Transverse colon (tissue), 4 donors: ENCODE measurements around the gene ADGRG2. TPM values are rescaled to one million over a fixed set of nuclear protein-coding genes. Genes with fewer than 3 reads are reported as not detected.
"Not testable (repeated sequence)": the region's sequence is repeated elsewhere in the genome, so short reads cannot be mapped to it uniquely, and the experiment has no call there.

Source experiments
- DNase-seq: peaks from one replicate; pipeline ENCODE4 v3.0.0-alpha.2; 2019
- H3K27ac ChIP-seq, 4 donors: fragments of 200-600 bp; sonication (generic); 2 replicates each; pipeline ENCODE4 v1.5.1; 2016 to 2018; ENCODE audit warnings: inconsistent platforms in 4 of 4
- H3K27me3 ChIP-seq: fragments of 200-600 bp; sonication (generic); 2 replicates; pipeline ENCODE4 v1.5.1; 2017; ENCODE audit warnings: inconsistent platforms
- H3K36me3 ChIP-seq, 4 donors: fragments of 200-600 bp; sonication (generic); 2 replicates each; pipeline ENCODE4 v1.5.1; 2017 to 2019; ENCODE audit warnings: inconsistent platforms in 4 of 4
- H3K4me1 ChIP-seq, 4 donors: fragments of 200-600 bp; sonication (generic); 2 replicates each; pipeline ENCODE4 v1.5.1; 2017 to 2020; ENCODE audit warnings: inconsistent platforms in 4 of 4
- H3K4me3 ChIP-seq, 4 donors: fragments of 200-600 bp; sonication (generic); 1 replicate in 1 of 4; 2 replicates in 3 of 4; pipeline versions ENCODE4 v1.5.1 to v1.6.1; 2017 to 2019; ENCODE audit warnings: inconsistent platforms in 4 of 4
- H3K9me3 ChIP-seq, 2 donors: fragments of 200-600 bp; sonication (generic); 2 replicates each; pipeline ENCODE4 v1.5.1; 2017 to 2019; ENCODE audit warnings: inconsistent platforms in 2 of 2
- EP300 ChIP-seq: sonication (generic); formaldehyde crosslinking; IDR thresholded peaks from one replicate; pipeline ENCODE4 v1.6.1; 2017; ENCODE audit warnings: antibody characterized with exemption, low read depth
- POLR2A ChIP-seq: fragments of 450-650 bp; IDR thresholded peaks from one replicate; pipeline ENCODE4 v1.6.1; 2016; ENCODE audit warnings: antibody characterized with exemption, mild to moderate bottlenecking, moderate library complexity
- POLR2AphosphoS5 ChIP-seq, 3 donors: sonication (generic); formaldehyde crosslinking; IDR thresholded peaks; one replicate each; pipeline ENCODE4 v1.6.1; 2016; ENCODE audit warnings: antibody characterized with exemption in 3 of 3
- WGBS, 2 donors: methylation state at CpG; one replicate each; pipeline ENCODE4 v1.1.5; 2018; ENCODE audit warnings: low coverage in 1 of 2; 5-methylcytosine and 5-hydroxymethylcytosine counted together
- in situ Hi-C, 4 donors: fragments of 200-750 bp; cut with MboI; loops; one replicate each; pipeline versions ENCODE4 v1.15.0 to v1.15.1; 2017; ENCODE audit warnings: low sequenced_read_pairs in 3 of 4, low pct_ligation_motif_present in 1 of 4, low pct_unique_long_range_greater_than_20kb in 1 of 4
- intact Hi-C: fragments of 100-400 bp; cut with DNase I; formaldehyde crosslinking; loops from one replicate; pipeline ENCODE4 v1.15.1; 2023; ENCODE audit warnings: low total_unique reads
- total RNA-seq, 4 donors: library from RNA; depleted of rRNA; stranded (reverse); fragments of >200 nt; gene quantifications; one replicate each; pipeline ENCODE4 v1.1.0, GENCODE V29; 2016
- TF ChIP-seq, protein P1 (sequence below), 5 experiments: fragments of 200-600 bp in 3 of 5; fragments of 450-650 bp in 2 of 5; sonication (generic) in 3 of 5; IDR thresholded peaks; 1 replicate in 2 of 5; 2 replicates in 3 of 5; pipeline ENCODE4 v1.5.1; 2016 to 2017; ENCODE audit warnings: antibody characterized with exemption in 5 of 5, inconsistent platforms in 3 of 5, mild to moderate bottlenecking in 2 of 5, moderate library complexity in 1 of 5

ADGRG2 gene
- total RNA-seq, 4 donors from 2014 or later = 0.41 to 0.64 TPM; not detected in 2

- H3K36me3 ChIP-seq = no peaks in the 10 kb centered on the region
- WGBS, 2 donors = 77% methylated on average over 4 of the region's 4 CpGs; no CpG with 5 or more reads in 1 of the 2 donors
- H3K9me3 ChIP-seq = no peaks in the 10 kb centered on the region
- intact Hi-C loops = no loop called here
- no peak overlapping the region for H3K27ac ChIP-seq
- in situ Hi-C loops = no loop called here
- TF ChIP-seq EP300 (no peak), POLR2A (no peak), POLR2AphosphoS5 (IDR thresholded peaks at IDR 0.05) (no peak)
- TF ChIP-seq, protein P1, sequence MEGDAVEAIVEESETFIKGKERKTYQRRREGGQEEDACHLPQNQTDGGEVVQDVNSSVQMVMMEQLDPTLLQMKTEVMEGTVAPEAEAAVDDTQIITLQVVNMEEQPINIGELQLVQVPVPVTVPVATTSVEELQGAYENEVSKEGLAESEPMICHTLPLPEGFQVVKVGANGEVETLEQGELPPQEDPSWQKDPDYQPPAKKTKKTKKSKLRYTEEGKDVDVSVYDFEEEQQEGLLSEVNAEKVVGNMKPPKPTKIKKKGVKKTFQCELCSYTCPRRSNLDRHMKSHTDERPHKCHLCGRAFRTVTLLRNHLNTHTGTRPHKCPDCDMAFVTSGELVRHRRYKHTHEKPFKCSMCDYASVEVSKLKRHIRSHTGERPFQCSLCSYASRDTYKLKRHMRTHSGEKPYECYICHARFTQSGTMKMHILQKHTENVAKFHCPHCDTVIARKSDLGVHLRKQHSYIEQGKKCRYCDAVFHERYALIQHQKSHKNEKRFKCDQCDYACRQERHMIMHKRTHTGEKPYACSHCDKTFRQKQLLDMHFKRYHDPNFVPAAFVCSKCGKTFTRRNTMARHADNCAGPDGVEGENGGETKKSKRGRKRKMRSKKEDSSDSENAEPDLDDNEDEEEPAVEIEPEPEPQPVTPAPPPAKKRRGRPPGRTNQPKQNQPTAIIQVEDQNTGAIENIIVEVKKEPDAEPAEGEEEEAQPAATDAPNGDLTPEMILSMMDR (IDR thresholded peaks at IDR 0.05) = no peak
- no peak for DNase-seq
- no peaks in the 10 kb centered on the region for H3K4me1 ChIP-seq
- no peaks in the 10 kb centered on the region for H3K27me3 ChIP-seq
- no peak overlapping the region for H3K4me3 ChIP-seq
Observed at GRCh38 chrX:19024366-19024765, 97.9 kb downstream of the ADGRG2 start.

- H3K27ac ChIP-seq = no peak overlapping the region
- intact Hi-C loops = no loop called here
- in situ Hi-C loops = no loop called here
- no peak overlapping the region for H3K4me3 ChIP-seq
- no peaks in the 10 kb centered on the region for H3K27me3 ChIP-seq
- H3K4me1 ChIP-seq = no peaks in the 10 kb centered on the region
- 83 to 91% methylated on average over 1 to 2 of the region's 2 CpGs for WGBS, 2 donors
- DNase-seq = no peak
- H3K36me3 ChIP-seq = no peaks in the 10 kb centered on the region
- TF ChIP-seq, protein P1 (IDR thresholded peaks at IDR 0.05) = no peak
- TF ChIP-seq POLR2AphosphoS5 (IDR thresholded peaks at IDR 0.05) (no peak), EP300 (no peak), POLR2A (no peak)
- H3K9me3 ChIP-seq = no peaks in the 10 kb centered on the region
Observed at GRCh38 chrX:19019996-19020395, 102.3 kb downstream of the ADGRG2 start.

DNA sequence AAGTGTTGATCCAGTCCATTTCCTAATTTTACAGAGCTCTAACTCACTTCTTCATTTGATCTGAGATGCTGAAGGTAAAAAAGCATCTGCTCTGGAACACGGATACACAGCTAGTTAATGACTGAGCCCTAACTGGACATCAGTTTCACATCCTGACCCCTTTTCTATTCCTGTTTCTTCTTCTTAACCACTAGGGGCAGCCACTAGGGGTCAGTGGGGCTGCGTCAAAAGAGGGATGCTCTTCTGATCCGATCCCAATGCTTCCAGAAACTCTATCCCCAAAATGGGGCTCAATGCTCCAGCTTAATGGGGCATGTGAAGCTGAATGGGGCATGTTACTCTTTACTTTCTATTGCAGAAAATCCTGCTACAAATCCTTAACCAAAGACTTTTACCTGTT, 105.0 kb downstream of the ADGRG2 start:
- TF ChIP-seq POLR2AphosphoS5 (IDR thresholded peaks at IDR 0.05) = no peak
- TF ChIP-seq, protein P1 (IDR thresholded peaks at IDR 0.05) = peak in 3 of 5 experiments; percentile 20 to 22 (median 21)
- TF ChIP-seq EP300 = no peak
- in situ Hi-C loops = no loop called here
- Histone ChIP-seq H3K9me3 (no peaks in the 10 kb centered on the region), H3K27ac (no peak overlapping the region), H3K27me3 (no peaks in the 10 kb centered on the region), H3K36me3 (no peaks in the 10 kb centered on the region), H3K4me1 (no peaks in the 10 kb centered on the region), H3K4me3 (no peak overlapping the region)
- intact Hi-C loops = no loop called here
- WGBS, 2 donors = 41% methylated on average over 3 of the region's 3 CpGs; no CpG with 5 or more reads in 1 of the 2 donors
- no peak for DNase-seq

GRCh38 chrX:19016614-19017013, 105.7 kb downstream of the ADGRG2 start:
- H3K9me3 ChIP-seq, H3K4me1 ChIP-seq, H3K27me3 ChIP-seq, H3K27ac ChIP-seq, in situ Hi-C loops, DNase-seq, H3K4me3 ChIP-seq, intact Hi-C loops, H3K36me3 ChIP-seq: not testable (repeated sequence)
- WGBS, 2 donors = 90% methylated on average over 8 of the region's 8 CpGs; no CpG with 5 or more reads in 1 of the 2 donors

DNA sequence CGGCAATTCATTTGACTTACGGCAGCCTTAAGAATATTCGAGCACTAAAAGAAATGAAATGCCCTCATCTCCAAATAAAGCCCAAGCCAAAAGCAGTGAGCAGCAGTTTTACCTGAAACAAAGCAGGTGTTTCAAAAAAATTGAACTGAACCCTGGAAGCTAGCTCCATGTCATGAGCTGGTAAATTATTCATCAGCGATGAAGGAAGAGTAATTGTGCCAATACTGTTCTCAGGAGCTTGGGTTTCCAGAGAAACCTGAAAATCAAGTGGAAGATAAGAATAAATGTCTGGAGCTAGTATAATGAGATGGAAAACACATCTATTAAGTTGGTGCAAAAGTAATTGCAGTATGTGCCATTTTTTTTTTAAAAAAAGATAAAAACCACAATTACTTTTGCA, 114.4 kb downstream of the ADGRG2 start:
- no peaks in the 10 kb centered on the region for H3K9me3 ChIP-seq
- no peaks in the 10 kb centered on the region for H3K4me1 ChIP-seq
- DNase-seq = no peak
- in situ Hi-C loops (no loop called here), intact Hi-C loops (no loop called here)
- H3K27me3 ChIP-seq = no peaks in the 10 kb centered on the region
- TF ChIP-seq POLR2AphosphoS5 (IDR thresholded peaks at IDR 0.05) (no peak), EP300 (no peak), POLR2A (no peak)
- TF ChIP-seq, protein P1 (IDR thresholded peaks at IDR 0.05) = no peak
- no peak overlapping the region for H3K4me3 ChIP-seq
- H3K27ac ChIP-seq = no peak overlapping the region
- no peaks in the 10 kb centered on the region for H3K36me3 ChIP-seq
- 96 to 100% methylated on average over 1 to 4 of the region's 4 CpGs for WGBS, 2 donors
